Tongue (tissue), 1 donor: ENCODE measurements around the gene MAGEB2. TPM values are rescaled to one million over a fixed set of nuclear protein-coding genes. Genes with fewer than 3 reads are reported as not detected.

ENCODE experiments used
- total RNA-seq: library from RNA; depleted of rRNA; stranded (reverse); fragments of >200 nt; gene quantifications from one replicate; pipeline ENCODE4 v1.2.3, GENCODE V29; 2014

The MAGEB2 gene
- total RNA-seq, 1 donor from 2014 or later, result not detected

Other genes starting within 250 kb of the MAGEB2 start
- not detected for gene MAGEB3, start 15.1 kb downstream of the MAGEB2 start, total RNA-seq
- not detected for gene MAGEB4, start 26.4 kb downstream of the MAGEB2 start, total RNA-seq
- gene MAGEB1, start 31.6 kb downstream of the MAGEB2 start, total RNA-seq, result not detected
- not detected for gene NR0B1, start 93.8 kb downstream of the MAGEB2 start, total RNA-seq